GM12801 (cell line): Measurements from ENCODE around the gene EGFR.

ENCODE experiments used
- TF ChIP-seq, protein P1 (sequence below): IDR thresholded peaks from one replicate; pipeline ENCODE4 v1.5.1; 2011; ENCODE audit warnings: control low read depth; ENCODE audit not compliant: insufficient read length; ENCODE audit errors: extremely low read depth

Gene EGFR

DNA sequence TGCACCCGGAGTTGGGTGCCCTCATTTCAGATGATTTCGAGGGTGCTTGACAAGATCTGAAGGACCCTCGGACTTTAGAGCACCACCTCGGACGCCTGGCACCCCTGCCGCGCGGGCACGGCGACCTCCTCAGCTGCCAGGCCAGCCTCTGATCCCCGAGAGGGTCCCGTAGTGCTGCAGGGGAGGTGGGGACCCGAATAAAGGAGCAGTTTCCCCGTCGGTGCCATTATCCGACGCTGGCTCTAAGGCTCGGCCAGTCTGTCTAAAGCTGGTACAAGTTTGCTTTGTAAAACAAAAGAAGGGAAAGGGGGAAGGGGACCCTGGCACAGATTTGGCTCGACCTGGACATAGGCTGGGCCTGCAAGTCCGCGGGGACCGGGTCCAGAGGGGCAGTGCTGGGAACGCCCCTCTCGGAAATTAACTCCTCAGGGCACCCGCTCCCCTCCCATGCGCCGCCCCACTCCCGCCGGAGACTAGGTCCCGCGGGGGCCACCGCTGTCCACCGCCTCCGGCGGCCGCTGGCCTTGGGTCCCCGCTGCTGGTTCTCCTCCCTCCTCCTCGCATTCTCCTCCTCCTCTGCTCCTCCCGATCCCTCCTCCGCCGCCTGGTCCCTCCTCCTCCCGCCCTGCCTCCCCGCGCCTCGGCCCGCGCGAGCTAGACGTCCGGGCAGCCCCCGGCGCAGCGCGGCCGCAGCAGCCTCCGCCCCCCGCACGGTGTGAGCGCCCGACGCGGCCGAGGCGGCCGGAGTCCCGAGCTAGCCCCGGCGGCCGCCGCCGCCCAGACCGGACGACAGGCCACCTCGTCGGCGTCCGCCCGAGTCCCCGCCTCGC lies at the start of gene EGFR:
EGFR (plus strand) TSS at position 657 of the 830 bp plus-strand sequence. CDS start 261 bp downstream, outside the sequence.
- TF ChIP-seq, protein P1, sequence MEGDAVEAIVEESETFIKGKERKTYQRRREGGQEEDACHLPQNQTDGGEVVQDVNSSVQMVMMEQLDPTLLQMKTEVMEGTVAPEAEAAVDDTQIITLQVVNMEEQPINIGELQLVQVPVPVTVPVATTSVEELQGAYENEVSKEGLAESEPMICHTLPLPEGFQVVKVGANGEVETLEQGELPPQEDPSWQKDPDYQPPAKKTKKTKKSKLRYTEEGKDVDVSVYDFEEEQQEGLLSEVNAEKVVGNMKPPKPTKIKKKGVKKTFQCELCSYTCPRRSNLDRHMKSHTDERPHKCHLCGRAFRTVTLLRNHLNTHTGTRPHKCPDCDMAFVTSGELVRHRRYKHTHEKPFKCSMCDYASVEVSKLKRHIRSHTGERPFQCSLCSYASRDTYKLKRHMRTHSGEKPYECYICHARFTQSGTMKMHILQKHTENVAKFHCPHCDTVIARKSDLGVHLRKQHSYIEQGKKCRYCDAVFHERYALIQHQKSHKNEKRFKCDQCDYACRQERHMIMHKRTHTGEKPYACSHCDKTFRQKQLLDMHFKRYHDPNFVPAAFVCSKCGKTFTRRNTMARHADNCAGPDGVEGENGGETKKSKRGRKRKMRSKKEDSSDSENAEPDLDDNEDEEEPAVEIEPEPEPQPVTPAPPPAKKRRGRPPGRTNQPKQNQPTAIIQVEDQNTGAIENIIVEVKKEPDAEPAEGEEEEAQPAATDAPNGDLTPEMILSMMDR, result no peak

DNA sequence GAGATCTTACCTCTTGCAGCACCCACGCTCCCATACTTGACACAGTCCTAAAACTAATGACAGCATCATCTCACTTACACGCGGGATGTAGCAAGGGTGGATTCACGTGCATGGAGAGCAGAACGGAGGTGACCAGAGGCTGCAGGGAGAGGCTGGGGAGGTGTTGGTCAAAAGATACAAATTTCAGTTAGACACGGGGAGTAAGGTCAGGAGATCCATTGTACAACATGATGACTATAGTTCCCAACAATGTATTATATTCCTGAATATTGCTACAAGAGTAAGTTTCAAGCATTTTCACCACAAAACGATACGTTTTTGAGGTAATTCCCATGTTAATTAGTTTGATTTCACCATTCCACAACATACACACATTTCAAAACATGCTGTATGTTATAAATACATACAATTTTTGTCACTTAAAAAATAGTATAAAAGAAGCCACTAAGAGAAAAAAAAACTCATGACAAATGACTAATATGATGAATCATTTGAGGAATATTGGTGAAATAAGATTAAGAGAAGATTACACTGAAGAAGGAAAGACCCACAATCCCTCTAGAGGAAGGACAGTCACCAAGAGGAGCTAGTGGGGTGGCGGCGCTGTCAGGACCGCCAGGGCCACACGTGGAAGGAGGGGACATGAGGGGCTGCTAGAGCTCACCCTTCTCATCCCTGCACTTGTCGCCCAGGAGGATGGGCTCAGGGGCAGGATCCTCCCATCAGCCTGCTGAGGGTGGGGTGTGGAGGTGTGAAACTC lies 49.4 kb upstream of the EGFR start:
- TF ChIP-seq, protein P1, result no peak

DNA sequence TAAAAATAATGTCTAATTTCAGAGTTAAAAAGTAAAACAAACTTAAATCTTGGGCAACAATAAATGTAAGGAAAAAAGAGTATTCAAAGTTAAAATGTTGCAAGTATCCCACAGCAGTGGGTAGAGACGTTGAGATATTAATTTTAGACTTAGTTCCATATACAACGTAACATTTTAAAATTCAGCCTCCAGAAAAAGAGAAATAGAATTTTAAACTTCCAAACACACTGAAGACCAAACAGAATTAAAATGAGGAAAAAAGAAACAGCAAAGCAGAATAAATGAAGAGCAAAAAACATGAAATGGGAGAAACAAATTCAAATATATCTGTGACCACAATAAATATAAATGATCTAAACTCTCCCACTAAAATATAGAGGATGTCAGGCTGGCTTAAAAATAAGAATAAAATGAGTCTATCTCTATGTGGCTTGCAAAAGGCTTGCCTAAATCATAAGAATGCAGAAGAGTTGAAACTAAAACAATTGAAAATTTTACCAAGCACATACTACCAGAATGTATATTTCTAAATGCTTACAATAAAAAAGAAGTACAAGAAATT lies 46.0 kb upstream of the EGFR start:
- TF ChIP-seq, protein P1, result no peak

DNA sequence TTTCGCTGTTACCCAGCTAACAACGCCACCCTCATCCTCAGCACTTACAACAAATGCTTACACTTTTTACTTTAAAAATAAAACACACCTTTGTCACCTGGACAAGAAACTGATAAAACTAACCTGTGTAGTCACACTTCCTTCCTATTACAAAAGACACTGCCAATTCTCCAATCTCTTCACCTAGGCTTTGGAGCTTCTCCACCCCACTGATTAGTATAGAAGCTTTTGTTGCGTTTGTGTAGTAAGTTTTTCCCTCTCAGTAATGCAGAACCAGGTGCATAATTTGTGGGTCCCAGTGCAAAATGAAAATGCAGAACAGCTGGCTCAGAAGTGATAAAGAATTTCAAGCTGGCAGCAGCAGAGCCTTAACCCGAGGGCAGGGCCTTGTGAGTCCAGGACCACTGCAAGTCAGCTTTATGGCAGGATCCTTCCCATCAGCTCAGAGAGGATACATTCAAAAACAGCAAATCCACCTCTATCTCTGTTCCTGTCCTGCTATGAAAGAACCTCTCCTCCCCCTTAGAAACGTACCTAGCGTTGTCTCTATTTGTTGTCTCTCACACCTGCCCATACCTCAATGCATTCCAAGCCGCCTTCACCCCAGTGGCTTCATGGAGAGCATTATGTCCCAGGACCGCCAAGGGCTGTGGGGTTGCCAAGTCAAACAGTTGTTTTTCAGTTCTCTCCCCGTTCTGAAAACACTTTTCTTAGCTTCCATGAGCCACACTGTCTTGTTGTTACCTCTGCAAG lies 40.3 kb upstream of the EGFR start:
- TF ChIP-seq, protein P1, result no peak

DNA sequence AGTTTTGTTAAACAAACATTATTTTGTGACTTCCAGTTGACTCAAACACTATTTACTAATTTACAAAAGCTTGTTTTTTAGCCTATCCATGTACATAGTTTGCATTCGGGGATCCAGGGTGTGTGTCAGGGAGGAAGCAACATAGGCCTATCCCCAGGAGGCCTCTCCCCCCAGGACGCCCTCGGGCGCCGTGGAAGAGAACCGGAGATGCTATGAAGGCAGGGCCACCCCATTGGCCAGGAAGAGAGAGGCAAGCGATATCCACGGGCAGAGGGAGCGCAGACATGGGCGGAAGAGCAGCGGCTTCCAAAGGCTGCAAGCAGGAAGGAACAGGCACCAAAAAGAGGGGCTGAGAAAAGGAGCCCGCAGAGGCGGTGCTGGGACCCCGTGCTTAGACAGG lies 38.3 kb upstream of the EGFR start:
- TF ChIP-seq, protein P1, result no peak

DNA sequence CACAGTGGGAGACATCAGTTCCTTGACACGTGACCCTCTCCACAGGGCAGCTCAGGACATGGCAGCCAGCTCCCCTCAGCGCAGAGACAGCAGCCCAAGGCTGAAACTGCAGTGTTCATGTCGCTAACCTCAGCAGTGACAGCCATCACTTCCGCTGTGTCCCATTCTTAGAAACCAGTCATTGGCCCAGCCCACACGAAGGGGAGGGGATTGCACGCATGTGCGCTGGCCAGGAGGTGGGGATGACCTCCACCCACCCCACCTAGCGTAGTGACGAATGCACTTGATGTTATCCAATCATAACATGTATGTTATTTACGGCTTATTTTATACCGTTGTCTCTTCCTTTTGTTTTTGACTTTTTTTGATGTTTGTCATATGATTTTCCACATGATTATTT lies 36.9 kb upstream of the EGFR start:
- TF ChIP-seq, protein P1, result no peak
